ENCODE results near the gene PPP1R1B. TPM values are rescaled to one million over a fixed set of nuclear protein-coding genes. Genes with fewer than 3 reads are reported as not detected.
A peak's percentile ranks its signal among the peaks of the same experiment; 100 is the strongest.

Gene PPP1R1B
- total RNA-seq, 1 donor from 2014 or later, result not detected

- Mint-ChIP-seq H3K4me3 (peak overlapping the region; percentile 31), H3K4me1 (peaks cover 5% of the 10 kb centered on the region), H3K9me3 (no peaks in the 10 kb centered on the region), H3K36me3 (no peaks in the 10 kb centered on the region), H3K27me3 (ENCODE audit: insufficient read depth, low read depth) (peaks cover 15% of the 10 kb centered on the region), H3K27ac (no peak overlapping the region)
- Histone ChIP-seq H3K9me3 (ENCODE audit: low read depth) (no peaks in the 10 kb centered on the region), H3K27me3 (peaks cover 31% of the 10 kb centered on the region), H3K27ac (no peak overlapping the region), H3K4me2 (no peak overlapping the region), H3K9ac (no peak overlapping the region), H2AFZ (replicated peaks) (no peak overlapping the region), H3K36me3 (no peaks in the 10 kb centered on the region), H3F3A (ENCODE audit: low read depth) (peaks cover 9% of the 10 kb centered on the region), H3K79me2 (ENCODE audit: low read depth) (no peaks in the 10 kb centered on the region), H3K4me3 (no peak overlapping the region), H4K20me1 (ENCODE audit: low read depth) (no peaks in the 10 kb centered on the region), H3K4me1 (peaks cover 4% of the 10 kb centered on the region)
- DNase-seq (ENCODE audit: low spot score), result no peak
- TF ChIP-seq EZH2phosphoT487 (IDR thresholded peaks at IDR 0.05) (no peak), EZH2 (IDR thresholded peaks at IDR 0.05) (no peak)
- TF ChIP-seq, protein P1, sequence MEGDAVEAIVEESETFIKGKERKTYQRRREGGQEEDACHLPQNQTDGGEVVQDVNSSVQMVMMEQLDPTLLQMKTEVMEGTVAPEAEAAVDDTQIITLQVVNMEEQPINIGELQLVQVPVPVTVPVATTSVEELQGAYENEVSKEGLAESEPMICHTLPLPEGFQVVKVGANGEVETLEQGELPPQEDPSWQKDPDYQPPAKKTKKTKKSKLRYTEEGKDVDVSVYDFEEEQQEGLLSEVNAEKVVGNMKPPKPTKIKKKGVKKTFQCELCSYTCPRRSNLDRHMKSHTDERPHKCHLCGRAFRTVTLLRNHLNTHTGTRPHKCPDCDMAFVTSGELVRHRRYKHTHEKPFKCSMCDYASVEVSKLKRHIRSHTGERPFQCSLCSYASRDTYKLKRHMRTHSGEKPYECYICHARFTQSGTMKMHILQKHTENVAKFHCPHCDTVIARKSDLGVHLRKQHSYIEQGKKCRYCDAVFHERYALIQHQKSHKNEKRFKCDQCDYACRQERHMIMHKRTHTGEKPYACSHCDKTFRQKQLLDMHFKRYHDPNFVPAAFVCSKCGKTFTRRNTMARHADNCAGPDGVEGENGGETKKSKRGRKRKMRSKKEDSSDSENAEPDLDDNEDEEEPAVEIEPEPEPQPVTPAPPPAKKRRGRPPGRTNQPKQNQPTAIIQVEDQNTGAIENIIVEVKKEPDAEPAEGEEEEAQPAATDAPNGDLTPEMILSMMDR (IDR thresholded peaks at IDR 0.05), result no peak
These were observed 46.8 kb downstream of the PPP1R1B start for GRCh38 chr17:39673335-39674081.

GRCh38 chr17:39674179-39674578 lies 47.4 kb downstream of the PPP1R1B start:
- H3K27ac Mint-ChIP-seq, result no peak overlapping the region
- Histone ChIP-seq H3K4me1 (no peaks in the 10 kb centered on the region), H3K9me3 (ENCODE audit: low read depth) (no peaks in the 10 kb centered on the region), H3K36me3 (no peaks in the 10 kb centered on the region), H3K27ac (no peak overlapping the region), H2AFZ (replicated peaks) (no peak overlapping the region), H3K27me3 (peaks cover 24% of the 10 kb centered on the region), H3F3A (ENCODE audit: low read depth) (peaks cover 2% of the 10 kb centered on the region), H3K9ac (no peak overlapping the region), H3K4me3 (no peak overlapping the region), H4K20me1 (ENCODE audit: low read depth) (no peaks in the 10 kb centered on the region), H3K79me2 (ENCODE audit: low read depth) (no peaks in the 10 kb centered on the region), H3K4me2 (no peak overlapping the region)
- no peak overlapping the region for H3K4me3 Mint-ChIP-seq
- peaks cover 2% of the 10 kb centered on the region for H3K4me1 Mint-ChIP-seq
- no peaks in the 10 kb centered on the region for H3K36me3 Mint-ChIP-seq
- no peaks in the 10 kb centered on the region for H3K9me3 Mint-ChIP-seq
- peaks cover 10% of the 10 kb centered on the region for H3K27me3 Mint-ChIP-seq (ENCODE audit: insufficient read depth, low read depth)
- no peak for DNase-seq (ENCODE audit: low spot score)
- TF ChIP-seq EZH2 (IDR thresholded peaks at IDR 0.05) (no peak), EZH2phosphoT487 (IDR thresholded peaks at IDR 0.05) (no peak)
- TF ChIP-seq, protein P1 (IDR thresholded peaks at IDR 0.05), result no peak

- H3K4me3 Mint-ChIP-seq, result no peak overlapping the region
- H3K27me3 Mint-ChIP-seq (ENCODE audit: insufficient read depth, low read depth), result peaks cover 8% of the 10 kb centered on the region
- H3K36me3 ChIP-seq, result no peaks in the 10 kb centered on the region
- DNase-seq (ENCODE audit: low spot score), result no peak
- H3K9me3 ChIP-seq (ENCODE audit: low read depth), result no peaks in the 10 kb centered on the region
- H3K27ac ChIP-seq, result no peak overlapping the region
- no peaks in the 10 kb centered on the region for H3K79me2 ChIP-seq (ENCODE audit: low read depth)
- no peaks in the 10 kb centered on the region for H3K4me1 ChIP-seq
- no peaks in the 10 kb centered on the region for H3K36me3 Mint-ChIP-seq
- H3K4me3 ChIP-seq, result no peak overlapping the region
- no peak overlapping the region for H3K9ac ChIP-seq
- H3K4me1 Mint-ChIP-seq, result peaks cover 2% of the 10 kb centered on the region
- H3K9me3 Mint-ChIP-seq, result no peaks in the 10 kb centered on the region
- H3F3A ChIP-seq (ENCODE audit: low read depth), result no peaks in the 10 kb centered on the region
- H4K20me1 ChIP-seq (ENCODE audit: low read depth), result no peaks in the 10 kb centered on the region
- no peak overlapping the region for H2AFZ ChIP-seq (replicated peaks)
- H3K27me3 ChIP-seq, result peaks cover 18% of the 10 kb centered on the region
- H3K27ac Mint-ChIP-seq, result peak overlapping the region; percentile 74
- TF ChIP-seq, protein P1 (IDR thresholded peaks at IDR 0.05), result no peak
- TF ChIP-seq EZH2 (IDR thresholded peaks at IDR 0.05) (no peak), EZH2phosphoT487 (IDR thresholded peaks at IDR 0.05) (no peak)
- H3K4me2 ChIP-seq, result no peak overlapping the region
These were observed 48.1 kb downstream of the PPP1R1B start for GRCh38 chr17:39674702-39675389.
